ENCODE results near the gene CSNK1D.
"Not testable (repeated sequence)": the region's sequence is repeated elsewhere in the genome, so short reads cannot be mapped to it uniquely, and the experiment has no call there.

- TF ChIP-seq CTCF (conservative IDR thresholded peaks at IDR 0.05; ENCODE audit: low read length); EZH2phosphoT487 (IDR thresholded peaks at IDR 0.05; ENCODE audit: borderline replicate concordance): not testable (repeated sequence)
Observed at GRCh38 chr17:82259972-82260961, 13.2 kb downstream of the CSNK1D start.
